Activated CD4-positive, alpha-beta T cell treated with anti-CD3 and anti-CD28 coated beads, Interleukin-2, amount 50 U/mL, for 1 hour (primary cell): ENCODE data around the gene WDR73.
A peak's percentile ranks its signal among the peaks of the same experiment; 100 is the strongest.
"Not testable (repeated sequence)": the region's sequence is repeated elsewhere in the genome, so short reads cannot be mapped to it uniquely, and the experiment has no call there.

Experiments used
- DNase-seq: peaks from one replicate; pipeline ENCODE4 v3.0.0-alpha.2; 2020

The WDR73 gene

DNA sequence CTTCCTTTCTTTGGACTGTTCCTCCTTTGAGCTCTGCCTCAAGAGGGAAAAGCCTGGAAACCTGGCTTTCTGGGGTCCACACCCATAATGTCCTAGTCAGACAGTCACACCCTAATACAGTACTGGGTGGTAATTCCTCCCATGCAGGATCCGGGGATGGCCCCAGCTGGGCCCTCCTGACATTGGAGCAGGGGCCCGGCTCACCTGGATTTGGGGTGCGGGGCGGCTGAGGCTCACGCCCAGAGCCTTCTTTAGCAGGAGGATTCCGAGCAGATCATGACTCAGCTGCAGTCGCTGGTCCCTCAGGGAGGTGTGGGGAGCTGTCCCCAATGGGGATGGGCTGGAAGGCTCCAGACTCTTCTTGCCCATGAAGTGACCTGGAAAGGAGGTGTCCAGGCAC is 2.9 kb upstream of the WDR73 start:
- DNase-seq = no peak

DNA sequence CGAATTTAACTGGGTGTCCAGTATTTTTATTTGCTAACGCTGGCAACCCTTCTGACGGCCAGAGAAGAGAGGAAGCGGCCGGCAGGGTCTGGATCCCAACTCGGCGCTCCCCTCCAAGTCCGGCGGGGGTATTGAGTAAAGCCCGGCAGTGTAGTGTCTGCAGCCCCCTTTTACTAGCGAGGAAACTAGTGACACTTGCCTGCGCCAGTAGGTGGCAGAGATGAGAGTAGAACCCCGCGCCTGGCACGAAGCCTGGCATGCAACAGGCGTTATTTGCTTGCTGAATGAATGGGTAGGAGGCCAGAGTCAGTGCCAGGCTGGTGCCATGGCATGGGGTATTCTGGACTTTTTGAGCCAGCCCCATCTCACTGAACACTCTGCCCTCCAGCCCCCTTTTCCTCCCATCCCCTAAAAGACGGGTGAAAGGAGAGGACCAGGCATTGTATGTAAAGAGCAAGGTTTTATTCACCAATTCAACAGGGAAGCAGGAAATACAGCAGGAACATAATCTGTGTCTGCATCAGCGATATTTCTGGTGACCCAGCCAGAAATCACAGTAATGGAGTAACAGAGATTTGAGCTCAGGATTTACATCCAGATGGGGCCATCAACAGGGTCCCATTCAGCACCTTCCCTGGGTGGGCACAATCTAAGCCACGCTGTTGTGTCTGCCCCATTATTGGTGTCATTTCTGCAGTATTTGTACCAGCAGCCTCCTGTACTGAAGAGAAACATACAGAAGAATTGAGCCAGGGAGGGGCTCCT is 788 bp upstream of the WDR73 start:
- DNase-seq = peak; percentile 73

GRCh38 chr15:84653584-84653909 is 536 bp downstream of the WDR73 start:
- no peak for DNase-seq

GRCh38 chr15:84649706-84650105 is 4.4 kb downstream of the WDR73 start:
- no peak for DNase-seq

DNA sequence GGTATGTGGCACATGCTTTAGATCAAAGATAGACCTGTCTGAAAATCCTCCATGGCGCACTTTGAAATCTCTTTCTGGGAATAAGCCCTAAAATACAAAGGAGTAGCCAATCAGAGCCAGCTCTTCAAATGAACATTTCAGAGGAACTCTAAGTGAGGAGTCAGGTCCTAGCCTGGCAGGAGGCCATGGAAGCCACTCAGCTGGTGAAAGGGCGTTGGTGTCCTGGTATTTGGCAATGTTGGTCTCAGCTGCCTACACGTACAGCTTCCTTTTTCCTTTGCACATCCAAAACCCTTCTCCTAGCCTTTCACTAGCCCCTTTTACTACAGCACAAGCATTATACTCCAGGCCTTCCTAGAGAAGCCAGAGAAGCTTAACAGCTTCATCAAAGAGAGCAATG is 5.5 kb downstream of the WDR73 start:
- no peak for DNase-seq

- no peak for DNase-seq
Observed at GRCh38 chr15:84647726-84648125, 6.4 kb downstream of the WDR73 start.

GRCh38 chr15:84645997-84646396 is 8.1 kb downstream of the WDR73 start:
- DNase-seq = no peak

GRCh38 chr15:84645496-84645895 is 8.6 kb downstream of the WDR73 start:
- no peak for DNase-seq

GRCh38 chr15:84643838-84644237 is 10.2 kb downstream of the WDR73 start:
- DNase-seq = no peak

DNA sequence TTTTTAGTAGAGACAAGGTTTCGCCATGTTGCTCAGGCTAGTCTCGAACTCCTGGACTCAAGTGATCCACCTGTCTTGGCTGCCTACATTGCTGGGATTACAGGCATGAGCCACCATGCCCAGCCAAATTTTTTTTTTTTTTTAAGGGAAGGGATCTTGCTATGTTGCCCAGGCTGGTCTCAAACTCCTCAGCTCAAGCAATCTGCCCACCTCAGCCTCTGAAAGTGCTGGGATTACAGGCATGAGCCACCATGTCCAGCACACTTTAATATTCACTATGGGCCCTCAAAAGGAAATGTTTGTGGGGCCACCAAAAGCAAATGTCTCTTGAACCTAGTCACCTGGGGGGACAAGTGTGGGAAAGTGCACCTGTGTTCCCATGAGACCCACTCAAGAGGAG is 11.4 kb downstream of the WDR73 start:
- not testable (repeated sequence) for DNase-seq

DNA sequence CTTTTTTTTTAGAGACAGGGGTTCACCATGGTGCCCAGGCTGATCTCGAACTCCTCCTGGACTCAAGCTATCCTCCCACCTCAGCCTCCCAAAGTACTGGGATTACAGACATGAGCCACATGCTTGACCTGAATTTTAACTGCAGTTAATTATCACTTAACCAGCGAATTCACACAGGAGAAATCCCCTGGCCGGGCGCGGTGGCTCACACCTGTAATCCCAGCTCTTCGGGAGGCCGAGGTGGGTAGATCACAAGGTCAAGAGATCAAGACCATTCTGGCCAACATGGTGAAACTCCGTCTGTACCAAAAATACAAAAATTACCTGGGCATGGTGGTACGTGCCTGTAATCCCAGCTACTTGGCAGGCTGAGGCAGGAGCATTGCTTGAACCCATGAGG is 12.2 kb downstream of the WDR73 start:
- DNase-seq = not testable (repeated sequence)

DNA sequence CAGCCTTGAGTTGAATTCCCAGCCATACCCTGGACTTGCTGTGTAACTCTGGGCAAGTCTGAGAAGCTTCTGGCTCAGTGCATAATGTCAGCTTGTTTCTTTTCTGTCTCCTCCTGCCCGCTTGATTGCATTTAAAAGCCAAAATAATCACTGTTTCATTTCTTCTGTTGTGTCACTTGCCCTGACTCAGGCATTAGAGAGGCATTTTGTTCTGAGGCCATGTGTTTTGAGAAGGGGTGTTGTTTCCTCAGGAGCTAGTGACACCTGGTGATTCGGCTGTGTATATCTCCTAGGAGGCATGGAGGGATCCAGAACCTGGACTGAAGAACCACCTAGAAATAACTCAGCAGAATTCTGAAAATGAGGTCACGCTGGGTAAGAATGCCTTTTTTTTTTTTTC is 16.0 kb downstream of the WDR73 start:
- no peak for DNase-seq

- DNase-seq = no peak
Observed at GRCh38 chr15:84634228-84634837, 19.8 kb downstream of the WDR73 start.

GRCh38 chr15:84633311-84634227 is 20.5 kb downstream of the WDR73 start:
- DNase-seq = peak; percentile 59

DNA sequence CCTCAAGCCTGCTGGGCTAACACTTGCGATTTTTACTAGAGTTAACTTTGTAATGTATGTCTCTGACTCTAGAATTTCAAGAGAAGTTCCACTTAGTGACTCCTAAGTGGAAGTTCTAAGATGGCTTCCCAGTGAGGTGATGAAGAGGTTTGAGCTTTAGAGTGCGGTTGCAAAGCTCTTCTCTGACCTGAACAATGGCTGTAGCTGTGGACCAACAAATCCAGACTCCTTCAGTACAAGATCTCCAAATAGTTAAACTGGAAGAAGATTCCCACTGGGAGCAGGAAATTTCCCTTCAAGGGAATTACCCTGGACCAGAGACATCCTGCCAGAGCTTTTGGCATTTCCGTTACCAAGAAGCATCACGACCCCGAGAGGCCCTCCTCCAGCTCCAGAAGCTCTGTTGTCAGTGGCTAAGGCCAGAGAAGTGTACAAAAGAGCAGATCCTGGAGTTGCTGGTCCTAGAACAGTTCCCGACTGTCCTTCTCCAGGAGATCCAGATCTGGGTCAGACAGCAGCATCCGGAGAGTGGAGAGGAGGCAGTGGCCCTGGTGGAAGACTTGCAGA is 22.3 kb downstream of the WDR73 start:
- no peak for DNase-seq

- DNase-seq = no peak
Observed at GRCh38 chr15:84629033-84629432, 25.1 kb downstream of the WDR73 start.

DNA sequence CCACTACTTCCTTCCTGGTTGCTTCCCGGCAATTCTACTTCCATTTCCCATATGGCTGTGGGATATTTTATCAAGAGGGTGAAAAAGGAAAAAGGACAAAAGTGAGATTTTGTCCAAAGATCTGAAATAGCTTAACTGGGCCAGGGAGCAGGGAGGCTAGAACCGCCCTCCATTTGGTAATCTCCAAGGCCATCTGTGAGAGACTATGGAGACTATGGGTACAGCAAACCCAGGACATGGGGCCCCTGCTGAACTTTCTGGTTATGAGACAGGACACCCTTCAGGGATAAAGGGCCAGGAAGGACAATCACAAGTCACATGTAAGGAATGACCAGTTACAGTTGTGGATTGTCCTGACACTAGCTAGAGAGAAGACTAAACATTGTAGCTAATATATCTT is 29.0 kb downstream of the WDR73 start:
- DNase-seq = no peak

- DNase-seq = no peak
Observed at GRCh38 chr15:84624359-84624758, 29.7 kb downstream of the WDR73 start.

DNA sequence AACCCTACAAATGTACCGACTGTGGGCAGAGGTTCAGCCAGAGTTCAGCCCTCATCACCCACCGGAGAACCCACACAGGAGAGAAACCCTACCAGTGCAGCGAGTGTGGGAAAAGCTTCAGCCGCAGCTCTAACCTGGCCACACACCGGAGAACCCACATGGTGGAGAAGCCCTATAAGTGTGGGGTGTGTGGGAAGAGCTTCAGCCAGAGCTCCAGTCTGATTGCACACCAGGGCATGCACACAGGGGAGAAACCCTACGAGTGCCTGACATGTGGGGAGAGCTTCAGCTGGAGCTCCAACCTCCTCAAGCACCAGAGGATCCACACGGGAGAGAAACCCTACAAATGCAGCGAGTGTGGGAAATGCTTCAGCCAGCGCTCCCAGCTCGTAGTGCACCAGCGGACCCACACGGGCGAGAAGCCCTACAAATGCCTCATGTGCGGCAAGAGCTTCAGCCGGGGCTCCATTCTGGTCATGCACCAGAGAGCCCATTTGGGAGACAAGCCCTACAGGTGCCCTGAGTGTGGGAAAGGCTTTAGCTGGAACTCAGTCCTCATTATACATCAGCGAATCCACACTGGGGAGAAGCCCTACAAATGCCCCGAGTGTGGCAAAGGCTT is 32.6 kb downstream of the WDR73 start:
- DNase-seq = no peak

GRCh38 chr15:84620626-84621025 is 33.5 kb downstream of the WDR73 start:
- DNase-seq = no peak

DNA sequence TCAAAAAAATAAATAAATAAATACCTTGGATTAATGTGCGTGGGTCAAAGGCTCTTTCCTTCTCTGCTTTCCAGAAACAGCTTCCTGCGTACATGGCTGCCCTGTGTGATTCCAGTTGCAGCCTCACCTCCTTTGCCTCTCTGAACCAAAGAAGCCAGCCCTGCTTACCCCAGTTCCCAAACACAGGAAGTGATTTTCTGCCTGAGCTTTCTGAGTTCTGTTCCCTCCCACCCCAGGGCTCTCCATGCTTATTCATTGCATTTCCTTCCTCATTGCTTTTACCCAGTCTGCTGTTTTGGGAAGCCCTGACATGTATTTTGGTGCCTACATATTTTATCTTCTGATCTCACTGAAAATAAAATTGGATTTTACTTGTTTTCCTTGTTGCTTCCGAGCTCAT is 37.8 kb downstream of the WDR73 start:
- DNase-seq = no peak

DNA sequence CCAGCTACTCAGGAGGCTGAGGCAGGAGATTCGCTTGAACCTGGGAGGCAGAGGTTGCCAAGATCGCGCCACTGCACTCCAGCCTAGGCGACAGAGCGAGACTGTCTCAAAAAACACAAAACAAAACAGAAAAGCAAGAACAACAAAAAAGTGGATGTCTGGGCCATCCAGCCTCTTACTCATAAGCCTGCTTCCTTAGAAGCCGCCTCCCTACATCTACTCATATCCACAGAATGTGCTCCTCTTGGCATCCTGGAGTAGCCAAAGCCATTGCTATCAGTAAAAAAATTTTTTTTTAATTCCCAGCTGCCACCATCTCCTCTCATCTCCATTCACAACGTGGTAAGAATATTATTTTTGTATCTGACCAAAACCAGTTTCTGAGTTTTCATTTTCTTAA is 42.5 kb downstream of the WDR73 start:
- no peak for DNase-seq
